Upper lobe of left lung (tissue), 6 donors: Measurements from ENCODE around the gene KRT7. TPM values are rescaled to one million over a fixed set of nuclear protein-coding genes. Genes with fewer than 3 reads are reported as not detected.

Source experiments
- ATAC-seq, 2 donors: fragments of 200-7000 bp; cut with Tn5 transposase; one replicate each; pipeline ENCODE4 v1.9.1; 2022; ENCODE audit warnings: mild to moderate bottlenecking in 2 of 2, moderate library complexity in 2 of 2; ENCODE audit not compliant: low FRiP score in 2 of 2
- DNase-seq, 2 donors: peaks; one replicate each; pipeline ENCODE4 v3.0.0-alpha.2; 2019 to 2020
- H3K27ac ChIP-seq, 4 donors: fragments of 200-600 bp; sonication (generic); one replicate each; pipeline ENCODE4 v1.5.1; 2016 to 2019
- H3K27me3 ChIP-seq, 4 donors: fragments of 200-600 bp; sonication (generic); one replicate each; pipeline ENCODE4 v1.5.1; 2017 to 2019
- H3K36me3 ChIP-seq, 4 donors: fragments of 200-600 bp; sonication (generic); one replicate each; pipeline ENCODE4 v1.5.1; 2016 to 2019
- H3K4me1 ChIP-seq, 4 donors: fragments of 200-600 bp; sonication (generic); one replicate each; pipeline ENCODE4 v1.5.1; 2018 to 2019
- H3K4me3 ChIP-seq, 4 donors: fragments of 200-600 bp; sonication (generic); one replicate each; pipeline ENCODE4 v1.5.1; 2017 to 2019; ENCODE audit warnings: mild to moderate bottlenecking in 2 of 4, moderate library complexity in 1 of 4
- H3K9me3 ChIP-seq, 4 donors: fragments of 200-600 bp; sonication (generic); one replicate each; pipeline ENCODE4 v1.5.1; 2018 to 2019
- CTCF ChIP-seq, 6 experiments: fragments of 450-650 bp in 4 of 6; fragments of 200-600 bp in 2 of 6; sonication (generic) in 2 of 6; IDR thresholded peaks; one replicate each; pipeline ENCODE4 v1.5.1; 2016 to 2019; ENCODE audit warnings: antibody characterized with exemption in 6 of 6
- EP300 ChIP-seq, 4 donors: sonication (generic); formaldehyde crosslinking; IDR thresholded peaks; one replicate each; pipeline ENCODE4 v1.5.1; 2017; ENCODE audit warnings: antibody characterized with exemption in 4 of 4, control low read depth in 2 of 4
- POLR2A ChIP-seq, 4 donors: fragments of 450-650 bp; IDR thresholded peaks; one replicate each; pipeline ENCODE4 v1.5.1; 2016 to 2017; ENCODE audit warnings: antibody characterized with exemption in 4 of 4, mild to moderate bottlenecking in 2 of 4
- POLR2AphosphoS5 ChIP-seq, 2 donors: sonication (generic); formaldehyde crosslinking; IDR thresholded peaks; one replicate each; pipeline ENCODE4 v1.5.1; 2017; ENCODE audit warnings: antibody characterized with exemption in 2 of 2
- WGBS, 2 donors: methylation state at CpG; one replicate each; pipeline ENCODE4 v1.1.5; 2017 to 2018; 5-methylcytosine and 5-hydroxymethylcytosine counted together
- total RNA-seq, 6 donors: library from RNA; depleted of rRNA in 4 of 6; stranded (reverse); fragments of >200 nt in 4 of 6; gene quantifications; one replicate each; pipeline versions ENCODE4 v1.1.0 to v1.2.1, GENCODE V29; 2016 to 2021
- donor health status: DM: no; HTN: no; CAD: no; lungs with moderate emphysema.
- donor health status: DM: no; HTN: yes; CAD: no; lungs with severe emphysema.

KRT7 gene
- total RNA-seq, 6 donors from 2014 or later, result 247 to 1,279 (median 821) TPM

GRCh38 chr12:52222692-52223091, 10.4 kb upstream of the KRT7 start:
- no peak overlapping the region for H3K4me3 ChIP-seq
- TF ChIP-seq EP300 (IDR thresholded peaks at IDR 0.05) (no peak), CTCF (IDR thresholded peaks at IDR 0.05) (no peak), POLR2A (IDR thresholded peaks at IDR 0.05) (no peak), POLR2AphosphoS5 (IDR thresholded peaks at IDR 0.05) (no peak)
- H3K36me3 ChIP-seq, result no peaks in the 10 kb centered on the region
- ATAC-seq, result no peak
- no peaks in the 10 kb centered on the region for H3K9me3 ChIP-seq
- H3K27me3 ChIP-seq, result no peaks in the 10 kb centered on the region
- no peak overlapping the region for H3K27ac ChIP-seq
- no peak for DNase-seq
- H3K4me1 ChIP-seq, result peaks cover 0 to 2% (median 0%) of the 10 kb centered on the region in 4 donors
- WGBS, 2 donors, result 89 to 94% methylated on average over 4 of the region's 4 CpGs

GRCh38 chr12:52223406-52224039, 9.5 kb upstream of the KRT7 start:
- no peak for ATAC-seq
- DNase-seq, result no peak
- Histone ChIP-seq H3K9me3 (no peaks in the 10 kb centered on the region), H3K4me3 (no peak overlapping the region), H3K4me1 (no peaks in the 10 kb centered on the region), H3K36me3 (no peaks in the 10 kb centered on the region), H3K27ac (no peak overlapping the region), H3K27me3 (no peaks in the 10 kb centered on the region)
- WGBS, 2 donors, result 93 to 95% methylated on average over 5 of the region's 5 CpGs
- TF ChIP-seq CTCF (IDR thresholded peaks at IDR 0.05), result no peak
- TF ChIP-seq POLR2A (IDR thresholded peaks at IDR 0.05), result no peak
- TF ChIP-seq POLR2AphosphoS5 (IDR thresholded peaks at IDR 0.05), result no peak

GRCh38 chr12:52224151-52224550, 8.9 kb upstream of the KRT7 start:
- WGBS, 2 donors, result 68 to 75% methylated on average over 3 of the region's 3 CpGs
- Histone ChIP-seq H3K27me3 (no peaks in the 10 kb centered on the region), H3K36me3 (no peaks in the 10 kb centered on the region)

GRCh38 chr12:52225752-52226151, 7.3 kb upstream of the KRT7 start:
- WGBS, 2 donors, result 72 to 81% methylated on average over 4 of the region's 4 CpGs
- no peak for ATAC-seq

More at GRCh38 chr12:52224151-52224550, 8.9 kb upstream of the KRT7 start:
- H3K27ac ChIP-seq, result no peak overlapping the region
- H3K4me3 ChIP-seq, result no peak overlapping the region
- no peaks in the 10 kb centered on the region for H3K9me3 ChIP-seq
- no peaks in the 10 kb centered on the region for H3K4me1 ChIP-seq
- DNase-seq (no peak), ATAC-seq (no peak)
- TF ChIP-seq CTCF (IDR thresholded peaks at IDR 0.05) (no peak), POLR2A (IDR thresholded peaks at IDR 0.05) (no peak), EP300 (IDR thresholded peaks at IDR 0.05) (no peak), POLR2AphosphoS5 (IDR thresholded peaks at IDR 0.05) (no peak)

More at GRCh38 chr12:52225752-52226151, 7.3 kb upstream of the KRT7 start:
- no peak for DNase-seq
- H3K9me3 ChIP-seq, result no peaks in the 10 kb centered on the region
- H3K27ac ChIP-seq, result no peak overlapping the region
- H3K27me3 ChIP-seq, result peaks cover 0 to 4% (median 0%) of the 10 kb centered on the region in 4 donors
- H3K4me3 ChIP-seq, result no peak overlapping the region
- no peak for TF ChIP-seq EP300 (IDR thresholded peaks at IDR 0.05)
- no peak for TF ChIP-seq POLR2A (IDR thresholded peaks at IDR 0.05)
- no peak for TF ChIP-seq CTCF (IDR thresholded peaks at IDR 0.05)
- TF ChIP-seq POLR2AphosphoS5 (IDR thresholded peaks at IDR 0.05), result no peak
- peaks cover 0 to 7% (median 5%) of the 10 kb centered on the region in 4 donors for H3K4me1 ChIP-seq
- no peaks in the 10 kb centered on the region for H3K36me3 ChIP-seq
